Measurements from ENCODE around the gene TSKU. TPM values are rescaled to one million over a fixed set of nuclear protein-coding genes. Genes with fewer than 3 reads are reported as not detected.

TSKU gene
- total RNA-seq, 1 donor from 2014 or later, result 16.3 TPM

DNA sequence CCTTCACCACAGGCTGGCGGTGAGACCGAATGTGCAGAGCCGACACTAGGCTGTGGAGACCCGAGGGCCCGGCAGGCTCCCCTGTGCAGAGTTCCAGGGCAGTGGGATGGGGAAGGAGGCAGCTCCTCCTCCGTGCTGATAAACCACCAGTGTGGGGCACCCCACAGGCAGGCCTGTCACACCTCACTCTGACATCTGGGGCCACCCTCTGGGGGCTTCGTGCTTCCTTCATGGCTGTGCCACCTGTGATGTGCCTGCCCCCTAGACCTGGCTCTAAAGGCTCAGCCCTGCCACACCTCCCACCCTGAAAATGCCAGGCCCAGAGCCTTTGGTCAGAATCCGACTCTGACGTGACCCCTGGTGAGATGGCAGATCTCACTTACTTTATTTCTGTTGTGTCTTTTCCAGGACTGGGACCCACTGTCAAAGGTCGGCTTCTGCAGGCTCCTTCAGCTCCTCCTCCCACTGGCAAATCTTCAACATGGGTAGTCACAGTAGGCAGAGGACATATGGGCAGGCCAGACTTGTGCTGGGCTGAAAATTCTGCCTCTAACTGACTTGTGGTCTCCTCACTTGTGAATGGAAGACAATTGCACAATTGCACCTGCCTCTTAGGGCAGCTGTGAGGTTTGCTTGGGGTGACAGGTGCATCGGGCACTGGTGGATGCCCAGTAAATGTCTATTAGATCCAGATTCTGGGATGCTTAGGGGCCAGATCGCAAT is 46.2 kb upstream of the TSKU start:
- TF ChIP-seq, protein P1, sequence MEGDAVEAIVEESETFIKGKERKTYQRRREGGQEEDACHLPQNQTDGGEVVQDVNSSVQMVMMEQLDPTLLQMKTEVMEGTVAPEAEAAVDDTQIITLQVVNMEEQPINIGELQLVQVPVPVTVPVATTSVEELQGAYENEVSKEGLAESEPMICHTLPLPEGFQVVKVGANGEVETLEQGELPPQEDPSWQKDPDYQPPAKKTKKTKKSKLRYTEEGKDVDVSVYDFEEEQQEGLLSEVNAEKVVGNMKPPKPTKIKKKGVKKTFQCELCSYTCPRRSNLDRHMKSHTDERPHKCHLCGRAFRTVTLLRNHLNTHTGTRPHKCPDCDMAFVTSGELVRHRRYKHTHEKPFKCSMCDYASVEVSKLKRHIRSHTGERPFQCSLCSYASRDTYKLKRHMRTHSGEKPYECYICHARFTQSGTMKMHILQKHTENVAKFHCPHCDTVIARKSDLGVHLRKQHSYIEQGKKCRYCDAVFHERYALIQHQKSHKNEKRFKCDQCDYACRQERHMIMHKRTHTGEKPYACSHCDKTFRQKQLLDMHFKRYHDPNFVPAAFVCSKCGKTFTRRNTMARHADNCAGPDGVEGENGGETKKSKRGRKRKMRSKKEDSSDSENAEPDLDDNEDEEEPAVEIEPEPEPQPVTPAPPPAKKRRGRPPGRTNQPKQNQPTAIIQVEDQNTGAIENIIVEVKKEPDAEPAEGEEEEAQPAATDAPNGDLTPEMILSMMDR (IDR thresholded peaks at IDR 0.05), result no peak
- H3K4me3 ChIP-seq, result no peak overlapping the region
- no peaks in the 10 kb centered on the region for H3K9me3 ChIP-seq
- H3K36me3 ChIP-seq, result no peaks in the 10 kb centered on the region
- H3K27ac ChIP-seq, result no peak overlapping the region
- ATAC-seq, result no peak
- intact Hi-C loops (cut with DNase I), result no loop called here
- peaks cover 13% of the 10 kb centered on the region for H3K4me1 ChIP-seq
- no peak for DNase-seq
- no peaks in the 10 kb centered on the region for H3K27me3 ChIP-seq (ENCODE audit: low read depth)

DNA sequence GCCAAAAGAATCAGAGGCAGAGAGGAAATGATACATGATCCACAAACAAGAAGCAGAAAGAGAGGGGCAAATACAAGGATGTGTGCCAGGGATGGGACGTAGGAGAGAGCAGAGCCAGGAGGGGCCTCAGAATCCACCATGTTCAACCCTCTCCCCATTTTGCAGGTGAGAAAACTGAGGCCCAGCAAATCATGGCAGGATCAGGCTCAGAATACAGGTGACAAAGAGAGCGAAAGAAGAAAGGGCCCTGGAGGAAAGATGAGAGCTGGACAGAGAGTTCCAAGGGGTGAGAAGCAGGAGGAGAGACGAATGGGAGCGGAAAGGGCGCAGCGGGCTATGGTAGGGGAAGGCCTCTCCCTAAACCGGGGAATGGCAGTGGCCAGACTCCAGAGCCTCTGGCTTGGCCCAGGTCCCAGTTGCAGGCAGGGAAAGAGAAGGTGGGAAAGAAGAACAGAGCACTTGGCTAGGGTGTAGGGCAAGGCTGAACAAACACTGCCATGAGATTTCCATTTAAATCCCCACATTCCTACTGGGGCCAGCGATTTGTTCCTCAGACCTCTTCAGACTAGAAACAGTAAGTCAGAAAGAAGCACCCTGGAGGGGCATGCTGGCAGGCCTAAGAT is 44.4 kb upstream of the TSKU start:
- intact Hi-C loops (cut with DNase I), result no loop called here
- no peaks in the 10 kb centered on the region for H3K9me3 ChIP-seq
- H3K27me3 ChIP-seq (ENCODE audit: low read depth), result no peaks in the 10 kb centered on the region
- H3K4me1 ChIP-seq, result peaks cover 13% of the 10 kb centered on the region
- H3K27ac ChIP-seq, result no peak overlapping the region
- ATAC-seq (no peak), DNase-seq (no peak)
- TF ChIP-seq, protein P1 (IDR thresholded peaks at IDR 0.05), result no peak
- no peak overlapping the region for H3K4me3 ChIP-seq
- no peaks in the 10 kb centered on the region for H3K36me3 ChIP-seq

DNA sequence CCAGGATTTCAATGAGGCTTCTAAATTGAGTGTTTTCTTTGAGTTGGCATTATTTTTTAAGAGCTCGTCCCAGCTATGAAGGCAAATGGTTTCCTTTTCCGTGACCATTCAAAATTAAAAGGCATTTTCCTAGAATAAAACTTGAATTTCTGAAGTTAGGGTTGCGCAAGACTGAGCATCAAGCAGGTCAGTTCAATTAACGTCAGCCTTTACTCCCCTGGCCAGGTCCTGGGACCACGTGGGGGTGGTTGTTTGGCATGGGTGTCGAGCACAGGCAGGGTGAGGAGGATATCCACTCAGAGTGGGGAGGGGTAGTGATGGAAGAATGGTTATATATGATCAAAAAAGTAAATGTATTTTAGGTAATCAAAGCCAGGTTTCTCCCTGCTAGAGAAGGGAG is 43.4 kb upstream of the TSKU start:
- TF ChIP-seq, protein P1 (IDR thresholded peaks at IDR 0.05), result no peak
- intact Hi-C loops (cut with DNase I), result no loop called here
- Histone ChIP-seq H3K9me3 (no peaks in the 10 kb centered on the region), H3K27me3 (ENCODE audit: low read depth) (no peaks in the 10 kb centered on the region), H3K36me3 (no peaks in the 10 kb centered on the region), H3K4me1 (peaks cover 9% of the 10 kb centered on the region), H3K27ac (no peak overlapping the region), H3K4me3 (no peak overlapping the region)
- ATAC-seq (no peak), DNase-seq (no peak)

DNA sequence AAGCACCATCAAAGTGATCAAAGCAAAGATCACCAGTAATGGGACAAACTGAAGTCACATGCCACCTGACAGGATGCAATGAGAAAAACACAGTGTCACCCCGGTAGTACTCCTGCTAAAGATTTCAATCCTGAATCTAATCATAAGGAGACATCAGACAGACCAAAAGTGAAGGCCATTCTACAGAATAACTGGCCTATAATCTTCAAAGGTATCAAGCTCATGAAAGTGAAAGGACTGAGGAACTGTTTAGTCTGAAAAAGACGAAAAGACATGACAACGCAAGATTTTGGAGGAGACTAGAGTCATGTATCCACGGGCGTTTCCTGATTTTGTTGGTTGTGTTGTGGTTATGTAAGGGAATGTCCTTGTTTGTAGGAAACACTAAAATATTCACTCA is 42.4 kb upstream of the TSKU start:
- no peak for ATAC-seq
- DNase-seq, result no peak
- no peak overlapping the region for H3K27ac ChIP-seq
- intact Hi-C loops (cut with DNase I), result no loop called here
- no peaks in the 10 kb centered on the region for H3K27me3 ChIP-seq (ENCODE audit: low read depth)
- H3K4me1 ChIP-seq, result peaks cover 11% of the 10 kb centered on the region
- H3K4me3 ChIP-seq, result no peak overlapping the region
- H3K36me3 ChIP-seq, result no peaks in the 10 kb centered on the region
- TF ChIP-seq, protein P1 (IDR thresholded peaks at IDR 0.05), result no peak
- H3K9me3 ChIP-seq, result no peaks in the 10 kb centered on the region

DNA sequence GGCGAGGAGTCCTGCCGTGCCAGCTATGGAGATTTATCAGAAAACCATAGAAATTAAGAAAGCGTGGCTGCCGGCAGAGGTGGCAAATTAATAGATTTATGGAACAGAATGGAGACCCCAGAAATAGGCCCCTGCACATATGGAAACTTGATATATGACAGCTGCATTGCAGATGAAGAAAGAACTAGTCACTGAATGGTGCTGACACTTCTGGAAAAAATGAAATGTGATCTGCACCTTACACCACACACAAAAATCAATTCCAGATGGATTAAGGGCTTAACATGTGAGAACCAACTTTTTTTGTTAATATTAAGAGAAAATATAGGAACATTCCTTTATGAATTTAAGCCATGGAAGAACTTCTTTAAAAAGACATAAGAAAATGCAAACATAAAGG is 40.3 kb upstream of the TSKU start:
- Histone ChIP-seq H3K9me3 (no peaks in the 10 kb centered on the region), H3K4me3 (no peak overlapping the region), H3K27me3 (ENCODE audit: low read depth) (no peaks in the 10 kb centered on the region), H3K27ac (no peak overlapping the region), H3K4me1 (peaks cover 9% of the 10 kb centered on the region), H3K36me3 (no peaks in the 10 kb centered on the region)
- intact Hi-C loops (cut with DNase I), result no loop called here
- no peak for DNase-seq
- ATAC-seq, result no peak
- TF ChIP-seq, protein P1 (IDR thresholded peaks at IDR 0.05), result no peak
